WTC11 (cell line): Measurements from ENCODE around the gene UTS2B. TPM values are rescaled to one million over a fixed set of nuclear protein-coding genes. Genes with fewer than 3 reads are reported as not detected.
A peak's percentile ranks its signal among the peaks of the same experiment; 100 is the strongest.

ENCODE experiments used
- ATAC-seq: fragments of 200-7000 bp; cut with Tn5 transposase; 2 replicates; pipeline ENCODE4 v1.10.0; 2021; ENCODE audit warnings: mild to moderate bottlenecking, moderate library complexity
- CTCF ChIA-PET: fragments of 300-600 bp; sonication (Branson Sonifier 250); formaldehyde crosslinking; loops from one replicate; lab custom pipeline; 2021; ENCODE audit warnings: antibody characterized with exemption; lab: Charles Lee
- POLR2A ChIA-PET: fragments of 350-600 bp; sonication (Branson Sonifier 250); formaldehyde crosslinking; loops from one replicate; lab custom pipeline; 2021; ENCODE audit warnings: antibody characterized with exemption; lab: Charles Lee
- DNase-seq: peaks from one replicate; pipeline ENCODE4 v3.0.0; 2021; ENCODE audit warnings: low spot score
- H3K27ac Mint-ChIP-seq: 2 replicates; pipeline ENCODE4 v1.8.0; 2021; ENCODE audit warnings: mixed read lengths
- H3K27me3 Mint-ChIP-seq: 2 replicates; pipeline ENCODE4 v1.8.0; 2021; ENCODE audit warnings: low read depth, mild to moderate bottlenecking, moderate library complexity, mixed read lengths
- H3K36me3 Mint-ChIP-seq: 2 replicates; pipeline ENCODE4 v1.8.0; 2021; ENCODE audit warnings: mixed read lengths
- H3K4me1 Mint-ChIP-seq: 2 replicates; pipeline ENCODE4 v1.8.0; 2022; ENCODE audit warnings: mixed read lengths
- H3K4me3 Mint-ChIP-seq: 2 replicates; pipeline ENCODE4 v1.8.0; 2021; ENCODE audit warnings: mild to moderate bottlenecking, moderate library complexity, mixed read lengths
- H3K9me3 Mint-ChIP-seq: 2 replicates; pipeline ENCODE4 v1.8.0; 2021; ENCODE audit warnings: mixed read lengths
- ATF6 ChIP-seq: sonication (generic); formaldehyde crosslinking; IDR thresholded peaks from 2 replicates; pipeline ENCODE4 v1.8.1; 2023; ENCODE audit warnings: mild to moderate bottlenecking, missing genetic modification reagents
- CBFB ChIP-seq: sonication (generic); formaldehyde crosslinking; IDR thresholded peaks from 2 replicates; pipeline ENCODE4 v1.8.1; 2022; ENCODE audit warnings: mild to moderate bottlenecking, low read depth, missing genetic modification reagents
- CDX4 ChIP-seq: fragments of 250-450 bp; sonication (Bioruptor Pico); IDR thresholded peaks from 2 replicates; pipeline ENCODE4 v1.9.0; 2021; ENCODE audit warnings: moderate library complexity, mild to moderate bottlenecking, inconsistent platforms, borderline replicate concordance
- FOXP1 ChIP-seq: sonication (generic); formaldehyde crosslinking; IDR thresholded peaks from 2 replicates; pipeline ENCODE4 v1.8.0; 2022; ENCODE audit warnings: missing genetic modification reagents, mild to moderate bottlenecking, moderate library complexity, borderline replicate concordance
- NR1H2 ChIP-seq: sonication (generic); formaldehyde crosslinking; IDR thresholded peaks from 2 replicates; pipeline ENCODE4 v1.9.0; 2021; ENCODE audit warnings: mild to moderate bottlenecking, moderate library complexity, missing genetic modification reagents
- NR3C1 ChIP-seq: sonication (generic); formaldehyde crosslinking; conservative IDR thresholded peaks from 2 replicates; pipeline ENCODE4 v1.8.1; 2023; ENCODE audit warnings: low read depth, mild to moderate bottlenecking, missing genetic modification reagents
- PRRX2 ChIP-seq: fragments of 250-450 bp; sonication (Bioruptor Pico); IDR thresholded peaks from 2 replicates; pipeline ENCODE4 v1.8.0; 2021; ENCODE audit warnings: mild to moderate bottlenecking
- RORB ChIP-seq: fragments of 250-450 bp; sonication (Bioruptor Pico); IDR thresholded peaks from 2 replicates; pipeline ENCODE4 v1.9.0; 2021; ENCODE audit warnings: mild to moderate bottlenecking
- SMAD3 ChIP-seq: sonication (generic); formaldehyde crosslinking; IDR thresholded peaks from 2 replicates; pipeline ENCODE4 v1.8.0; 2022; ENCODE audit warnings: missing genetic modification reagents, mild to moderate bottlenecking, borderline replicate concordance
- SP1 ChIP-seq: sonication (generic); formaldehyde crosslinking; conservative IDR thresholded peaks from 2 replicates; pipeline ENCODE4 v1.8.1; 2022; ENCODE audit warnings: missing genetic modification reagents
- TEAD1 ChIP-seq: sonication (generic); formaldehyde crosslinking; IDR thresholded peaks from 2 replicates; pipeline ENCODE4 v1.8.0; 2022; ENCODE audit warnings: mild to moderate bottlenecking, missing genetic modification reagents
- ZSCAN18 ChIP-seq: fragments of 250-450 bp; sonication (Bioruptor Pico); IDR thresholded peaks from 2 replicates; pipeline ENCODE4 v2.1.2; 2022; ENCODE audit warnings: mild to moderate bottlenecking, moderate library complexity
- total RNA-seq: library from RNA; stranded (reverse); gene quantifications from 3 replicates; pipeline ENCODE4 v1.2.3, GENCODE V29; 2021
- TF ChIP-seq, protein P1 (sequence below): sonication (generic); formaldehyde crosslinking; IDR thresholded peaks from 2 replicates; pipeline ENCODE4 v1.8.0; 2022; ENCODE audit warnings: mild to moderate bottlenecking, missing genetic modification reagents
- TF ChIP-seq, protein P2 (sequence below): sonication (generic); formaldehyde crosslinking; conservative IDR thresholded peaks from 2 replicates; pipeline ENCODE4 v1.8.1; 2023; ENCODE audit warnings: mild to moderate bottlenecking, low read depth, missing genetic modification reagents, moderate library complexity
- TF ChIP-seq, protein P3 (sequence below): sonication (generic); formaldehyde crosslinking; IDR thresholded peaks from 2 replicates; pipeline ENCODE4 v1.8.1; 2023; ENCODE audit warnings: mild to moderate bottlenecking, missing genetic modification reagents, moderate library complexity

Gene UTS2B
- total RNA-seq, 1 experiment from 2014 or later = not detected

DNA sequence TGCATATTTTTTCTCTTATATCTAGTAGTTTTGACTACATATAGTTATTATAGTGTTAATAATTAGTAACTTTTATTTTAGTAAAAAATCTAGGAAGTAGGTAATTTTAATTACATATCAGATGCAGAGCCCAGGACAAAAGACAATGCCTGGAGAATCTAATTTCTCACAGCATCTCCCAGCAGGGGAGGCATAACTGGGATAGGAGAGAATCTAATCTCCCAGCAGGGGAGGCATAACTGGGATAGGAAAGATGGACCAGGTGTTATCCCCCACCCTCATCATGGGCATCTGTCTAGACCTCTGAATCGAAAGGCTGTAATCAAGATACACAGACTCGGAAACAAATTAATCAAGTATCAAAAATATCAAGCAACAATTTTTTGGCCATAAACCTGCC lies 73.0 kb downstream of the UTS2B start (continued):
- TF ChIP-seq ATF6 (CRISPR knock-in tag) = no peak
- no peak for TF ChIP-seq CBFB
- TF ChIP-seq NR1H2 = no peak
- no peak for TF ChIP-seq SMAD3 (CRISPR knock-in tag)
- no peak for TF ChIP-seq FOXP1 (CRISPR knock-in tag)
- TF ChIP-seq, protein P1, sequence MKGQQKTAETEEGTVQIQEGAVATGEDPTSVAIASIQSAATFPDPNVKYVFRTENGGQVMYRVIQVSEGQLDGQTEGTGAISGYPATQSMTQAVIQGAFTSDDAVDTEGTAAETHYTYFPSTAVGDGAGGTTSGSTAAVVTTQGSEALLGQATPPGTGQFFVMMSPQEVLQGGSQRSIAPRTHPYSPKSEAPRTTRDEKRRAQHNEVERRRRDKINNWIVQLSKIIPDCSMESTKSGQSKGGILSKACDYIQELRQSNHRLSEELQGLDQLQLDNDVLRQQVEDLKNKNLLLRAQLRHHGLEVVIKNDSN = no peak
- no peak for TF ChIP-seq ZSCAN18 (CRISPR knock-in tag)
- no peak for TF ChIP-seq PRRX2 (CRISPR knock-in tag)
- no peak for TF ChIP-seq RORB (CRISPR knock-in tag)
- TF ChIP-seq NR3C1 (CRISPR knock-in tag) = no peak
- TF ChIP-seq, all 79 proteins: peak for 0

DNA sequence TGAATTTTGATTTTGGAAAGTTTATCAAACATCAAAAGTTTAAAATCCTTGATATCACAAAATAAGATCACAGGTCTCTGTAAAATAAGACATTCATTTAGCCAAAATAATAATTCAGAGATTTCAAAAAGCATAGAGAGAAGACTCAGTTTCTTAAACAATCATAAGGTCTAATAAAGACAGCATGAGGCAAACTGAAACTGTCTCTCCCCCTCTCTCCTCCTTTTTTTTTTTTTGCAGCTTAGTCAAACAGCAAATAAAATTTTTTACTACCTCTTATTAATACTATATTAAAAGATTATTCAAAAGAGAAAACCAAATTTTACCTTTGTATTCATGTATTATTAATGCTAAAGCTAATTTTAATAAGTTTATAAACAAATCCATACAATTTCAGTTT lies 73.9 kb downstream of the UTS2B start:
- H3K27ac Mint-ChIP-seq = no peak overlapping the region

GRCh38 chr3:191255156-191255555 lies 75.2 kb downstream of the UTS2B start:
- CTCF ChIA-PET = no interaction called here
- Mint-ChIP-seq H3K4me1 (peaks cover 64% of the 10 kb centered on the region), H3K9me3 (no peaks in the 10 kb centered on the region)

More for the DNA sequence above, 73.9 kb downstream of the UTS2B start:
- Mint-ChIP-seq H3K4me3 (no peak overlapping the region), H3K9me3 (no peaks in the 10 kb centered on the region), H3K27me3 (no peaks in the 10 kb centered on the region), H3K4me1 (peaks cover 75% of the 10 kb centered on the region), H3K36me3 (no peaks in the 10 kb centered on the region)
- DNase-seq (no peak), ATAC-seq (no peak)
- POLR2A ChIA-PET = no interaction called here
- CTCF ChIA-PET = no interaction called here
- TF ChIP-seq, protein P2, sequence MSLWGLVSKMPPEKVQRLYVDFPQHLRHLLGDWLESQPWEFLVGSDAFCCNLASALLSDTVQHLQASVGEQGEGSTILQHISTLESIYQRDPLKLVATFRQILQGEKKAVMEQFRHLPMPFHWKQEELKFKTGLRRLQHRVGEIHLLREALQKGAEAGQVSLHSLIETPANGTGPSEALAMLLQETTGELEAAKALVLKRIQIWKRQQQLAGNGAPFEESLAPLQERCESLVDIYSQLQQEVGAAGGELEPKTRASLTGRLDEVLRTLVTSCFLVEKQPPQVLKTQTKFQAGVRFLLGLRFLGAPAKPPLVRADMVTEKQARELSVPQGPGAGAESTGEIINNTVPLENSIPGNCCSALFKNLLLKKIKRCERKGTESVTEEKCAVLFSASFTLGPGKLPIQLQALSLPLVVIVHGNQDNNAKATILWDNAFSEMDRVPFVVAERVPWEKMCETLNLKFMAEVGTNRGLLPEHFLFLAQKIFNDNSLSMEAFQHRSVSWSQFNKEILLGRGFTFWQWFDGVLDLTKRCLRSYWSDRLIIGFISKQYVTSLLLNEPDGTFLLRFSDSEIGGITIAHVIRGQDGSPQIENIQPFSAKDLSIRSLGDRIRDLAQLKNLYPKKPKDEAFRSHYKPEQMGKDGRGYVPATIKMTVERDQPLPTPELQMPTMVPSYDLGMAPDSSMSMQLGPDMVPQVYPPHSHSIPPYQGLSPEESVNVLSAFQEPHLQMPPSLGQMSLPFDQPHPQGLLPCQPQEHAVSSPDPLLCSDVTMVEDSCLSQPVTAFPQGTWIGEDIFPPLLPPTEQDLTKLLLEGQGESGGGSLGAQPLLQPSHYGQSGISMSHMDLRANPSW = no peak
- TF ChIP-seq SMAD3 (CRISPR knock-in tag) (no peak), SP1 (no peak)
- TF ChIP-seq, protein P3, sequence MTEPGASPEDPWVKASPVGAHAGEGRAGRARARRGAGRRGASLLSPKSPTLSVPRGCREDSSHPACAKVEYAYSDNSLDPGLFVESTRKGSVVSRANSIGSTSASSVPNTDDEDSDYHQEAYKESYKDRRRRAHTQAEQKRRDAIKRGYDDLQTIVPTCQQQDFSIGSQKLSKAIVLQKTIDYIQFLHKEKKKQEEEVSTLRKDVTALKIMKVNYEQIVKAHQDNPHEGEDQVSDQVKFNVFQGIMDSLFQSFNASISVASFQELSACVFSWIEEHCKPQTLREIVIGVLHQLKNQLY (CRISPR knock-in tag) = no peak
- TF ChIP-seq, protein P1 = no peak

More at GRCh38 chr3:191255156-191255555, 75.2 kb downstream of the UTS2B start:
- TF ChIP-seq TEAD1 (CRISPR knock-in tag) (peak; percentile 27; the same call in 1 of the 2 replicates), CDX4 (CRISPR knock-in tag) (no peak)
- ATAC-seq (peak; percentile 19), DNase-seq (peak; percentile 24)
- H3K4me3 Mint-ChIP-seq = no peak overlapping the region
- H3K36me3 Mint-ChIP-seq = no peaks in the 10 kb centered on the region
- POLR2A ChIA-PET = no interaction called here
- peak overlapping the region; percentile 88 for H3K27ac Mint-ChIP-seq
- no peaks in the 10 kb centered on the region for H3K27me3 Mint-ChIP-seq
